Activated B cell treated with CpG ODN at 0.5 μM for 24 hours (primary cell): Measurements from ENCODE around the gene PLEKHA7. TPM values are rescaled to one million over a fixed set of nuclear protein-coding genes. Genes with fewer than 3 reads are reported as not detected.

Source experiments
- ATAC-seq: fragments of 200-7000 bp; cut with Tn5 transposase; one replicate; pipeline ENCODE4 v1.10.0; 2021; ENCODE audit warnings: low read depth, mild to moderate bottlenecking, moderate library complexity
- CTCF ChIA-PET: fragments of 350-600 bp; sonication (Branson Sonifier 250); formaldehyde crosslinking; loops from one replicate; lab custom pipeline; 2021; ENCODE audit warnings: antibody characterized with exemption; lab: Charles Lee
- POLR2A ChIA-PET: fragments of 350-600 bp; sonication (Branson Sonifier 250); formaldehyde crosslinking; loops from one replicate; lab custom pipeline; 2021; ENCODE audit warnings: antibody characterized with exemption; lab: Charles Lee
- DNase-seq: peaks from one replicate; pipeline ENCODE4 v3.0.0; 2022
- H3K27ac Mint-ChIP-seq: one replicate; pipeline ENCODE4 v1.8.0; 2020; ENCODE audit warnings: mixed read lengths
- H3K27me3 Mint-ChIP-seq: one replicate; pipeline ENCODE4 v1.8.0; 2021; ENCODE audit warnings: mixed read lengths
- H3K36me3 Mint-ChIP-seq: one replicate; pipeline ENCODE4 v1.8.0; 2021; ENCODE audit warnings: low read depth, mixed read lengths
- H3K4me1 Mint-ChIP-seq: one replicate; pipeline ENCODE4 v1.8.0; 2021; ENCODE audit warnings: mixed read lengths
- H3K4me3 Mint-ChIP-seq: one replicate; pipeline ENCODE4 v1.8.0; 2020; ENCODE audit warnings: mild to moderate bottlenecking, mixed read lengths
- H3K9me3 Mint-ChIP-seq: one replicate; pipeline ENCODE4 v1.8.0; 2020; ENCODE audit warnings: mixed read lengths
- intact Hi-C: fragments of 100-400 bp; cut with micrococcal nuclease; formaldehyde crosslinking; loops from one replicate; pipeline ENCODE4 v1.15.1; 2024
- total RNA-seq: library from RNA; stranded (reverse); gene quantifications from 2 replicates; pipeline ENCODE4 v1.2.3, GENCODE V29; 2022
- TF ChIP-seq, protein P1 (sequence below): fragments of 200-600 bp; IDR thresholded peaks from one replicate; pipeline ENCODE4 v1.8.0; 2022; ENCODE audit warnings: antibody characterized with exemption, mild to moderate bottlenecking

PLEKHA7 gene
- total RNA-seq, 1 donor from 2014 or later: 4.9 TPM

DNA sequence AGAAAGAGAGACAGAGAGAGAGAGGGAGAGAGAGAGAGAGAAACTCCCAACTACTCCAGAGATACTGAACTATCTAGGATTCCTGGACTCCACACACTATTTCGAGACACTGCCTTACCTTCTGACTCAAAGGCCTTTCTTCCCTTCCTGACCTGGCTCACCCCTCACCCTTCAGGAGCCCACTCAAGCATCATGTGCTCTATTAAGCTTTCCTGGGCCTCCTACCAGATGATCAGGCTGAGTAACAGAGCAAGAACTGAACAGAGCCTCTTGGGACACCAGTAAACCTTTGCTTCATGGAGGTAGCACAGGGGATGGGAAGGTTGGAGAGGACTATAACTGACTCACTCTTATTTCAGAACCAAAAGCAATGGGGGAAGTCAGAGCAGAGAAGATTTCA lies 31.4 kb downstream of the PLEKHA7 start:
- Mint-ChIP-seq H3K27ac (no peak overlapping the region), H3K27me3 (no peaks in the 10 kb centered on the region), H3K9me3 (no peaks in the 10 kb centered on the region), H3K4me1 (peaks cover 16% of the 10 kb centered on the region), H3K4me3 (no peak overlapping the region), H3K36me3 (no peaks in the 10 kb centered on the region)
- intact Hi-C loops: loop anchor here (2.0 kb wide), 1 partner anchor 52 kb away; no protein-coding TSS in a partner anchor
- DNase-seq (no peak), ATAC-seq (no peak)
- ChIA-PET POLR2A (no interaction called here), CTCF (no interaction called here)
- TF ChIP-seq, protein P1, sequence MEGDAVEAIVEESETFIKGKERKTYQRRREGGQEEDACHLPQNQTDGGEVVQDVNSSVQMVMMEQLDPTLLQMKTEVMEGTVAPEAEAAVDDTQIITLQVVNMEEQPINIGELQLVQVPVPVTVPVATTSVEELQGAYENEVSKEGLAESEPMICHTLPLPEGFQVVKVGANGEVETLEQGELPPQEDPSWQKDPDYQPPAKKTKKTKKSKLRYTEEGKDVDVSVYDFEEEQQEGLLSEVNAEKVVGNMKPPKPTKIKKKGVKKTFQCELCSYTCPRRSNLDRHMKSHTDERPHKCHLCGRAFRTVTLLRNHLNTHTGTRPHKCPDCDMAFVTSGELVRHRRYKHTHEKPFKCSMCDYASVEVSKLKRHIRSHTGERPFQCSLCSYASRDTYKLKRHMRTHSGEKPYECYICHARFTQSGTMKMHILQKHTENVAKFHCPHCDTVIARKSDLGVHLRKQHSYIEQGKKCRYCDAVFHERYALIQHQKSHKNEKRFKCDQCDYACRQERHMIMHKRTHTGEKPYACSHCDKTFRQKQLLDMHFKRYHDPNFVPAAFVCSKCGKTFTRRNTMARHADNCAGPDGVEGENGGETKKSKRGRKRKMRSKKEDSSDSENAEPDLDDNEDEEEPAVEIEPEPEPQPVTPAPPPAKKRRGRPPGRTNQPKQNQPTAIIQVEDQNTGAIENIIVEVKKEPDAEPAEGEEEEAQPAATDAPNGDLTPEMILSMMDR: no peak

DNA sequence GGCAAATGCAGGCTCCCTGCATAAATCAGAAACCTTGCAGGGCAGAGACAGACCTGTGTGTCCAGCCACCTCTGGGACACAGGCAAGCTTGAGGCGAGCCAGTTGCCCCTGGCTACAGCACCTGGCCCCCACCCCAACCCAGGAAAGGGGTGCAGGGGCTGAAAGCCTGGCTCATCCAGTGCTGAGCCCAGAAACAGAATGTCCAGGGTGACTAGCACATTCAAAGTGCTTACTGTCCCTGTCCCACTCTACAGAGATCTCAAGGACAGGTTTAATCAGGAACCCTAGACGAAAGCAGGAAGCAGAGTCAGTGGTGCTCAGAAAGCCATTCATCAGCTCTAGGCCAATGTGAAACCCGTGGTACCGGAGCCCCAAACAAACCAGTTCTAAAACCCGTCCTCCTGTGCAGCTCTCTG lies 31.9 kb downstream of the PLEKHA7 start:
- Mint-ChIP-seq H3K9me3 (no peaks in the 10 kb centered on the region), H3K4me3 (no peak overlapping the region), H3K27me3 (peaks cover under 1% of the 10 kb centered on the region), H3K36me3 (no peaks in the 10 kb centered on the region), H3K27ac (no peak overlapping the region), H3K4me1 (peaks cover 11% of the 10 kb centered on the region)
- ATAC-seq (no peak), DNase-seq (no peak)
- CTCF ChIA-PET: no interaction called here
- intact Hi-C loops: loop anchor here (2.0 kb wide), 1 partner anchor 53 kb away; no protein-coding TSS in a partner anchor
- TF ChIP-seq, protein P1: no peak
- POLR2A ChIA-PET: no interaction called here

DNA sequence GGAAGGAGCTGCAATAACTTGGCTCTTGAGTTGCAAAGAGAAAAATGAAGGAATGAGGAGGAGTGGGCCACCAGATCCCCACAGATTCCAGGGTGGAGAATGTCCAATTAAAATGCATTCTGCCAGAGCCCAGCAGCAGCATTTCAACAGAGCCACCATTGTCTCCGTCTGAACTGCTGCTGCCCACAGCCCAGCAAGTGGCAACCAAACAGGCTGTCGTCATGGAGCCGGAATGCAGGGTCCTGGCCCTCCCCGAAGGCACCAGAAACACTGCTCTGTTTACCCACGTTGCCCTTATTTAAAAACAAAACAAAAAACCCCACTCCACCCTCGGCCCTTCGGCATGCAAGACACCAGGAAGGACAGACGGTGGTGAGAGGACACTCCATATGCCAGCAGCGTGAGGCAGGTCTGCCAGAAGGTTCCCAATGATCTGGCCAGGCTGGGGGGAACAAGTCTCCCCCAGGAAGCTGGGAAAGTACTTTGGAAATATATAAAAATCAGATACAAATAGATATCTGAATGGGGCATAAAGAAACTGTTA lies 32.5 kb downstream of the PLEKHA7 start:
- Mint-ChIP-seq H3K4me1 (peaks cover 10% of the 10 kb centered on the region), H3K36me3 (no peaks in the 10 kb centered on the region), H3K27me3 (peaks cover 3% of the 10 kb centered on the region), H3K27ac (no peak overlapping the region), H3K9me3 (no peaks in the 10 kb centered on the region), H3K4me3 (no peak overlapping the region)
- TF ChIP-seq, protein P1: no peak
- intact Hi-C loops: loop anchor here (2.0 kb wide), 1 partner anchor 53 kb away; no protein-coding TSS in a partner anchor
- ChIA-PET CTCF (no interaction called here), POLR2A (no interaction called here)
- no peak for ATAC-seq
- DNase-seq: no peak

DNA sequence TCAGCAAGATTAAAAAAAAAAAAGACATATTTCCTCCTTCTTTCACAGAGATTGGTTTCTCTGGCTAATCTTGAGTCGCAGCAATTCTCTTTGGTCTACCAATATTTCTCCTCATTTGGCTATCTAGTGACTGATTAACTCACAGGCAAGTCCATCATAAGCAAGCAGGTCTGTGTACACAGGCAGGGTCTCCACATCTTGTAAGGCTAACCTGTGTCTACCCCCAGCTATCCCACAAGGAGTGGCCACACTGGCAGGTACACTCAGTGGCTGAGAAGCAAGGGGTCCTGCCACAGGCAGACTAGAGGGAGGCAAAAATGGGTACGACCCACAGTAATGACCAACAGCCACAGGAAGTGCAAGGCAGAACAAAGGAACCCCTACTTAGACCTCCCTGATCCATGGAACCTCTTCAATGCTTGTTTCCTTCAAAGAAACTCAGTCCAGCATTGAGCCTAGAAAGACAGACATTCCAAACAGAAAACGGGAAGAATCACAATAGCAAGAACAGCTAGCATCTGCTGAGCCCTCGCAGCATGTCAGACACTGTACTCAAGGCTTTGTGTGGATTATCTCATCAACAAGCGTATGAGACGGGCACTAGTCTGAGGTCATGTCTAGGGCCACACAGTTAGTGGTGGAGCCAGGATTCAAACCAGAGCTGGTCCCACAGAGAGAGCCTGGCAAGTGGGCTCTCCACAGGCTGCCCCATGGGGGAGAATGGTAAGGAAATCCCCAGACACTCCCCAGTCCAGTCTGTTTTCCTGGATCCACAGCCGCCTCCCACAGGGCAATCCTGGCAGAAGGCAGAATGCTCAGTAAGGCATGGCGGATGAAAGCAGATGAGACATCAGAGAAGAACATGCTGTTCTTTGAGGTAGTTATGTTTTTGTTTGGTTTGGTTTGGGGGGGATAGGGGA lies 34.3 kb downstream of the PLEKHA7 start:
- TF ChIP-seq, protein P1: no peak
- DNase-seq (no peak), ATAC-seq (no peak)
- Mint-ChIP-seq H3K27me3 (peaks cover 3% of the 10 kb centered on the region), H3K4me3 (no peak overlapping the region), H3K9me3 (no peaks in the 10 kb centered on the region), H3K4me1 (no peaks in the 10 kb centered on the region), H3K36me3 (no peaks in the 10 kb centered on the region), H3K27ac (no peak overlapping the region)
- CTCF ChIA-PET: no interaction called here
- POLR2A ChIA-PET: no interaction called here
- intact Hi-C loops: no loop called here

DNA sequence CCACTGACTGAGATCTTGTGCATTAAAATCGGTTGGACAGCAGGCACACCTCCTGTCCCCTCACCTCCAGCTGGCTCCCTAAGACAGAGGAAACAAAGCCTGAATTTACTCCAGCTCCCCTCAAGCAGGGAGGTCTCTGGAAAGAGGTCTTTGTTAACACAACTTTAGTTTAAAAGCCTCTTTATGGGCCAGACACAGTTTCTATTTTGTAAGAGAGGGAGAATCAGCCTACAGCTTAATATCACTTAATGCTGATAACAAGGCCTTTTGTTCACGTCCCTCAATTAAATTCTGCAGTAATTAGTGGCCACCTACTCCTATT lies 36.3 kb downstream of the PLEKHA7 start:
- TF ChIP-seq, protein P1: no peak
- intact Hi-C loops: no loop called here
- ChIA-PET CTCF (no interaction called here), POLR2A (no interaction called here)
- Mint-ChIP-seq H3K27ac (no peak overlapping the region), H3K36me3 (no peaks in the 10 kb centered on the region), H3K4me3 (no peak overlapping the region), H3K9me3 (no peaks in the 10 kb centered on the region), H3K4me1 (no peaks in the 10 kb centered on the region), H3K27me3 (peaks cover 3% of the 10 kb centered on the region)
- ATAC-seq: no peak
- DNase-seq: no peak
